GM21528 (cell line): ENCODE data around the gene NOTCH4.

Source experiments
- ATAC-seq: cut with Tn5 transposase; IDR thresholded peaks from one replicate; pipeline ENCODE4 v1.9.1; 2021; ENCODE audit warnings: mild to moderate bottlenecking, moderate library complexity; ENCODE audit not compliant: unreplicated experiment, low FRiP score

Gene NOTCH4

GRCh38 chr6:32183030-32183429 is 40.8 kb downstream of the NOTCH4 start:
- no peak for ATAC-seq

DNA sequence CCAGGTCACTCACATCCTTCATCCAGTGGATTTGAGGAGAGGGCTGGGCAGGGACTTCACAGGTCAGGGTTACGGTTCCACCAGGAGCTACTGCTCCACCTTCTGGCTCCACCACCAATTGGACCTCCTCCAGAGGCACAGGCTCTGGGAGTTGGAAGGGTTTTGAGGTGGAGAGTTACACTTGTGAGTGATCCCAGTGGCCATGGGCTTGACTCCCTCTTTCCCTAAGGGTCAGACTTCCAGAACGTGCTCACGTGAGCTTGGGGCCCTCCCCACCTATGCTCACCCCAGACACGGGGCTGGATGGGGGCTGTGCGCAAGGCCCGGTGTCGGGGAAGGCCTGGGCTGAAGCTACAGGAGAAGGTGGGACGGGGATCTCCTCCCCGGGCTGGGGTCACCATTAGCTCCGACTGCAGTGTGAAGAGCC is 41.3 kb downstream of the NOTCH4 start:
- ATAC-seq: no peak

- no peak for ATAC-seq
Measured at GRCh38 chr6:32181915-32182529, 41.8 kb downstream of the NOTCH4 start.

- no peak for ATAC-seq
Measured at GRCh38 chr6:32181148-32181702, 42.6 kb downstream of the NOTCH4 start.

GRCh38 chr6:32179766-32180405 is 44.0 kb downstream of the NOTCH4 start:
- ATAC-seq: no peak

- no peak for ATAC-seq
Measured at GRCh38 chr6:32178547-32179440, 45.1 kb downstream of the NOTCH4 start.

GRCh38 chr6:32177788-32178546 is 45.9 kb downstream of the NOTCH4 start, which contains the start of gene RNF5:
RNF5 (plus strand) TSS chr6:32178405; CDS start chr6:32178512, 107 bp downstream.
- ATAC-seq: peak; percentile 75

GRCh38 chr6:32177183-32177787 is 46.6 kb downstream of the NOTCH4 start:
- peak; percentile 7 for ATAC-seq

DNA sequence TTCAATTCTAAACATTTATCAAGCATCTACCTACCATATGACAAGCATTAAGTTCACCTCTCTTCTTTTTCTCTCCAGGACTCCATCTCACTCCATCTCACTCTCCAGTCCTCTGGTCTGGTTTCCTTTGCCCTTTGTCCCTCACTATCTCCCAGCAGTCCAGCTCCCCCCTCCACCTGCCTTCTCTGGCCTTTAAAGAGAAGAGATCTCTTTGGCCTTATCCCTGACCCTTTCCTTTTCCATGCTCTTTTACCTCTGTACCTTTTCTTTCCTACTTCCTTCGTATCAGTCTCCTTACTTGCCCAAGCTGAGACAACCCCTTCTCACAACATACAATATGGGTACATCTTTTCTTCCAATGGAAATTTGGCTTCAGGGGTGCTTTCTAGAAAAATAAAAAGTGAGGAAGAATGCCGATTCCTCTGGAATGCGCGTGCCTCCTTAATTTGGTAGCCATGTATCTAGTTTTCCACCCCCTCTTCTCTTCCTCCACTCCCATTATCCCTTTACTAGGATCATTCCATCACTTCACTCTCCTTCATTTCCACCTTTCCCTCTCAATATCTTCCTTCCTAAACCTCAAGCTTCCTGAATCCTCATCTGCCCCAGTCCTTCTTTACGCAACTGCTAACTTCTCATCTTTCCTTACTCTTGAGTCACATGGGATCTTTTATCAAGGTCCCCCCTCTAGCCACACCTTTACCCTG is 47.2 kb downstream of the NOTCH4 start:
- ATAC-seq: no peak

GRCh38 chr6:32175711-32176475 is 48.0 kb downstream of the NOTCH4 start, which contains the start of gene AGPAT1:
AGPAT1 (minus strand) TSS chr6:32176084; CDS start chr6:32171496, 4,588 bp downstream.
- peak; percentile 46 for ATAC-seq

DNA sequence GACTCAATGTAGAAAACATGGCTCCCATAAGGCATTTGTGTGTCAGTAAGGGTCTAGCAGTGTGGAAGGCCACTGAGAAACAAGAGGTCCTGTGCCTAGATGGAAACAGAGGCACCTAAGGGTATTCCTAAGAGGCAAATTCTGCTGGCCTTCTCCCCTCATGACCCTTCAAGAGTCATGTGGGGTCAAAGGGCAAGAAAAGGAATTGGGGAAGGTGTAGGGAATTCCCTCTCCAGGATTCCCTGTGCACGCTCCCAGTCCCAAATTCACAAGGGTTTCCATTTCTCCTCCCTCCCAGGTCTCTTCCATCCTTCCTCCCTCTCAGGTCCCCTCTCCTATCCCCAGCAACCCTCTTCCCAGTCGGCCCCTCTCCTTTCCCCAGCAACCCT is 48.6 kb downstream of the NOTCH4 start:
- no peak for ATAC-seq

GRCh38 chr6:32174416-32174815 is 49.5 kb downstream of the NOTCH4 start:
- no peak for ATAC-seq

- no peak for ATAC-seq
Measured at GRCh38 chr6:32173051-32173727, 50.7 kb downstream of the NOTCH4 start.

- ATAC-seq: no peak
Measured at GRCh38 chr6:32171234-32171633, 52.6 kb downstream of the NOTCH4 start.

DNA sequence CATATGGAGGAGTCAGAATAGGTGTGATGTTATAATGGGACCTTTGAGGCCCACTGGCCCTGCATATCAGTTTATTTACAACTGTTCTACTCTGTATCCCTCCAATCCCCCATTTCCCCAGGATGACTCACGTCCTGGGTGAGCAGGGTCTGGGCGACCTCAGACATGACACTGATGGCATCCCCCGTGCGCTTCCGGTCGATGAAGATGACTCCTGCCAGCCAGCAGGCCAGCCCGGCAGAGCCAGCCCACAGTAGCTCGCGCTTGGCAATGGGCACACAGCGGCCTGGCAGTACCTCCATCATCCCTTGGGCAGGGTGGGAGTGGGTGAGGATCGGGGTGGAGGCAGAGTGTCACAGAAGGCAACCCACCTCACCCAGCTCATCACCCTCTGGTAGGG is 53.6 kb downstream of the NOTCH4 start:
- ATAC-seq: no peak

DNA sequence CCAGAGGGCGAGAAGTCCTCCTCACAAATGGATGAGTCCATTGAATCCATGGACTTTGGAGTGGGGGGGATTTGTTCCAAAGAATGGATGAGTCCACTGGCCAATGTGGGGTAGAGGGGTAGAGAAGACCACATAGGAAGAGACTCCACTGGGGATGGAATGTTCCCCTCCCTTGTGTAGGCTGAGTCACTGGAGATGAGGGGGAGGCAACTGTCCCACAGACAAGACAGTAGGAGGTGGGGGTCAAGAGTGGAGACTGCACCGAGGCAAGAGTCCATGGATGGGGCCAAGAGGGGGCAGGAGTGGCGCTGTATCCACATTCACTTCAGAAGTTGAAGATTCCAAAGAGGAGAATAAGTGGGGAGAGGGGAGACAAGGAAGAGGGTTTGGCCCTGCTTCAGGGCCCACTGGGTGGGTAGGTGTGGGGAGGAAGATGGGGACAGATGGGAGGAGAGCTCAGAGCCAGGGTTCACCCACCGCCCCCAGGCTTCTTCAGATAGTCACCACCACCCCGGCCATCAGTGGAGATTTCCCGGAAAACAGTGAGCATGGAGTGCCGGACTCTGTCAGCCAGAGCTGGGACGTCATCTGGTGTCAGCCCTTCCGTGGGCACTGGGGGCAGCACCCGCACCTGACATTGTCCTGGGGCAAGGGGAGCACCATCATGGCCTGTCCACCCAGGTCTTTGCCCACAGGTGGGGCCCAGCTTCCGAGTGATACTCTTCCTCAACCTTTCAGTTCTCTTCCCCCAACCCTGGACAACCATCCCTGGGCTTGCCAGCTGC is 54.9 kb downstream of the NOTCH4 start:
- ATAC-seq: no peak

- ATAC-seq: no peak
Measured at GRCh38 chr6:32168350-32168749, 55.5 kb downstream of the NOTCH4 start.
